ENCODE data around the gene LTB4R2.

The LTB4R2 gene

DNA sequence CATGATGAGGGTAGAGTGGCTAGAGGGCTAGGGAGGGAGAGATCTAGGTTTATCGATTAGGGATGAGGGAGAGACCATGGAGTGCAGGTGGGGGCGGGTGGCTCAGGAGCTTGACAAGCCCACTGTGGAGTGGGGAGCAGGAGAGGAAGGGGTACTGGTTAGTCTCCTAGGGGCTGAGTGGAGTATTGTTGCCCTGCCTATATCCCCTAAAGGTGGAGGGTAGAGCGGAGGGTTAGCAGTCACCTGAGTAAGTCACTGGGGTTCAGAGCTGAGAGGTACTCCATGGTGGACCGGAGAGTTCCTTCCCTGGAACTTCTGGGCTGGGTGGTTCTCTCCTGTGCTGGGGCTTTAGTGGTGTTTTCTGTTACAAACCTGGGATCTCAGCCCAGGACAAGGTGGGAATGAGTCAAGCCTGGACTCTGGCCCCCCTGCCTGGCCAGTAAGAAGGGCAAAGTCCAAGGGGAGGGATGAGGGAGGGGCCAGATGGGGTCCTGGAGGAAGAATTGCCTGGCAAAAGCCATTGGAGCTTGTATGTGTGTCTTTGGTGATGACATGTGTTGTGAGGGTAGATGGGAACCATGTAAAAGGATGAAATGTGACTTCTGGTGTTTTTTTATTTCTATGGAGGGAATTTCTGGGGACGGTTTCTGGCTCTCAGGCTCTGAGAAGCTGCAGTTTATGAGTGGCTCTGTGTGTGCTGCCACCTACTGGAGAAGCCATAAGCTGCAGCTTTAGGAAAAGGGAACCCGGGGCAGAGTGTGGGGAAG lies 2.2 kb upstream of the LTB4R2 start, which contains the start of gene CIDEB:
Gene CIDEB (minus strand): TSS at position 403 of the 767 bp plus-strand sequence. CDS start 119 bp downstream, at position 284.
- Histone ChIP-seq H3K36me3 (ENCODE audit: low read depth) (peaks cover 43% of the 10 kb centered on the region), H3K9me3 (ENCODE audit: severe bottlenecking) (no peaks in the 10 kb centered on the region), H3K27me3 (ENCODE audit: insufficient read depth, poor library complexity, severe bottlenecking) (no peaks in the 10 kb centered on the region), H3K4me1 (ENCODE audit: insufficient read depth, poor library complexity, severe bottlenecking) (peaks cover 16% of the 10 kb centered on the region), H3K4me3 (ENCODE audit: severe bottlenecking) (no peak within 1 kb of the TSS), H3K27ac (ENCODE audit: poor library complexity, severe bottlenecking) (peak within 1 kb of the TSS; percentile 76)
- TF ChIP-seq, protein P1, sequence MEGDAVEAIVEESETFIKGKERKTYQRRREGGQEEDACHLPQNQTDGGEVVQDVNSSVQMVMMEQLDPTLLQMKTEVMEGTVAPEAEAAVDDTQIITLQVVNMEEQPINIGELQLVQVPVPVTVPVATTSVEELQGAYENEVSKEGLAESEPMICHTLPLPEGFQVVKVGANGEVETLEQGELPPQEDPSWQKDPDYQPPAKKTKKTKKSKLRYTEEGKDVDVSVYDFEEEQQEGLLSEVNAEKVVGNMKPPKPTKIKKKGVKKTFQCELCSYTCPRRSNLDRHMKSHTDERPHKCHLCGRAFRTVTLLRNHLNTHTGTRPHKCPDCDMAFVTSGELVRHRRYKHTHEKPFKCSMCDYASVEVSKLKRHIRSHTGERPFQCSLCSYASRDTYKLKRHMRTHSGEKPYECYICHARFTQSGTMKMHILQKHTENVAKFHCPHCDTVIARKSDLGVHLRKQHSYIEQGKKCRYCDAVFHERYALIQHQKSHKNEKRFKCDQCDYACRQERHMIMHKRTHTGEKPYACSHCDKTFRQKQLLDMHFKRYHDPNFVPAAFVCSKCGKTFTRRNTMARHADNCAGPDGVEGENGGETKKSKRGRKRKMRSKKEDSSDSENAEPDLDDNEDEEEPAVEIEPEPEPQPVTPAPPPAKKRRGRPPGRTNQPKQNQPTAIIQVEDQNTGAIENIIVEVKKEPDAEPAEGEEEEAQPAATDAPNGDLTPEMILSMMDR (IDR thresholded peaks at IDR 0.05; ENCODE audit: poor library complexity, severe bottlenecking): peak; percentile 98
- DNase-seq (ENCODE audit: low spot score): no peak
- peak; percentile 34; the same call in 2 of the 3 replicates for ATAC-seq (ENCODE audit: low read depth)

DNA sequence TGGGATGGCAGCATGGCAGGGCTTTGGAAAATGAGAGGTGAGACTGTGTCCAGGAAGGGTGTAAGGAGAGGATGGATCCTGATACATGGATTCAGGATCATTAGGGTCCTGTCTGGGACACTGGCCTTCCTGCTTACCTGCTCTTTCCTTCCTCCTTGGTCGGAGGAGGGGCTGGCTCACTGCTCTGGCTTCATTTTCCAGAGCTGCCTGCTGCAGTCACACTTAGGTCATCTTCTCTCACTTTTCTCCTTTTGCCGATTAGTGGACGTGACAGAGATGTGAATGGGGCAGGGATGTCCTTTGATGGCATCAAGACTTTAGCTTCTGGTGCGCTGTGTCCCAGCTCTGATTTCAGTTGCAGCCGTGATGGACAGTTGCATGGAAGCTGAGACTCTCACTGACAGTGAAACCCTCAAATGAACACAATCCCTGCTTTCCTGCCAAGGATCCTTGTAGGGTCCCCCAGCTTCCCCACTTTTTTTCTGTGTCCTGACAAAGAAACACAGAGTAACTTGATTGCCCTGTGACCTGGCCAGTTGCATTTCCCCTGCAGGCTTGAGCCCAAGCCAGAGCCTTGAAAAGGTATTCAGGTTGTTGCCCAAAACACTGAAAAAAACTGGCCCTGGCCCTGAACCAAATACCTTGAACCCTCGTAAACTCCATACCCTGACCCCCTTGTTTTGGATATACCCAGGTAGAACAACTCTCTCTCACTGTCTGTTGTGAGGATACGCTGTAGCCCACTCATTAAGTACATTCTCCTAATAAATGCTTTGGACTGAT lies 1.4 kb upstream of the LTB4R2 start:
- no peak overlapping the region for H3K4me3 ChIP-seq (ENCODE audit: severe bottlenecking)
- ATAC-seq (ENCODE audit: low read depth) (no peak), DNase-seq (ENCODE audit: low spot score) (no peak)
- H3K36me3 ChIP-seq (ENCODE audit: low read depth): peaks cover 35% of the 10 kb centered on the region
- H3K4me1 ChIP-seq (ENCODE audit: insufficient read depth, poor library complexity, severe bottlenecking): peaks cover 16% of the 10 kb centered on the region
- TF ChIP-seq, protein P1 (IDR thresholded peaks at IDR 0.05; ENCODE audit: poor library complexity, severe bottlenecking): peak; percentile 79
- no peaks in the 10 kb centered on the region for H3K9me3 ChIP-seq (ENCODE audit: severe bottlenecking)
- H3K27me3 ChIP-seq (ENCODE audit: insufficient read depth, poor library complexity, severe bottlenecking): no peaks in the 10 kb centered on the region
- peak overlapping the region; percentile 76 for H3K27ac ChIP-seq (ENCODE audit: poor library complexity, severe bottlenecking)

DNA sequence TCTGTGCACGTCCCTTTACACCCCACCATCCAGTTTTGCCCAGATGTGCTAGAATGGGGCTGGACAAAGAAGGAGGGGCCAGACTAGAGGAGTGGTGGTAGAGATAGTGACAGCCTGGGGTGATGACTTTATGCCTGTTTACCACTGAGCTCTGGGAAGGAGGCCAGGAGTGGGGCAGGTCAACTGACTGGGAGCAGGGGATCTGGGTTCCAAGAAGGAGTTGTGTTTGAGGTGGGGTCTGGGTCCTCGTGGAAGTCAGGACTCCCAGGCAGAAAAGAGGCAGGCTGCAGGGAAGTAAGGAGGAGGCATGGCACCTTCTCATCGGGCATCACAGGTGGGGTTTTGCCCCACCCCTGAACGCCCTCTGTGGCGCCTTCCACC lies 315 bp downstream of the LTB4R2 start:
- peaks cover 25% of the 10 kb centered on the region for H3K4me1 ChIP-seq (ENCODE audit: insufficient read depth, poor library complexity, severe bottlenecking)
- peak overlapping the region; percentile 76 for H3K27ac ChIP-seq (ENCODE audit: poor library complexity, severe bottlenecking)
- H3K4me3 ChIP-seq (ENCODE audit: severe bottlenecking): no peak overlapping the region
- ATAC-seq (ENCODE audit: low read depth) (peak; percentile 38), DNase-seq (ENCODE audit: low spot score) (no peak)
- H3K27me3 ChIP-seq (ENCODE audit: insufficient read depth, poor library complexity, severe bottlenecking): no peaks in the 10 kb centered on the region
- no peaks in the 10 kb centered on the region for H3K9me3 ChIP-seq (ENCODE audit: severe bottlenecking)
- H3K36me3 ChIP-seq (ENCODE audit: low read depth): peaks cover 18% of the 10 kb centered on the region
- TF ChIP-seq, protein P1 (IDR thresholded peaks at IDR 0.05; ENCODE audit: poor library complexity, severe bottlenecking): no peak

DNA sequence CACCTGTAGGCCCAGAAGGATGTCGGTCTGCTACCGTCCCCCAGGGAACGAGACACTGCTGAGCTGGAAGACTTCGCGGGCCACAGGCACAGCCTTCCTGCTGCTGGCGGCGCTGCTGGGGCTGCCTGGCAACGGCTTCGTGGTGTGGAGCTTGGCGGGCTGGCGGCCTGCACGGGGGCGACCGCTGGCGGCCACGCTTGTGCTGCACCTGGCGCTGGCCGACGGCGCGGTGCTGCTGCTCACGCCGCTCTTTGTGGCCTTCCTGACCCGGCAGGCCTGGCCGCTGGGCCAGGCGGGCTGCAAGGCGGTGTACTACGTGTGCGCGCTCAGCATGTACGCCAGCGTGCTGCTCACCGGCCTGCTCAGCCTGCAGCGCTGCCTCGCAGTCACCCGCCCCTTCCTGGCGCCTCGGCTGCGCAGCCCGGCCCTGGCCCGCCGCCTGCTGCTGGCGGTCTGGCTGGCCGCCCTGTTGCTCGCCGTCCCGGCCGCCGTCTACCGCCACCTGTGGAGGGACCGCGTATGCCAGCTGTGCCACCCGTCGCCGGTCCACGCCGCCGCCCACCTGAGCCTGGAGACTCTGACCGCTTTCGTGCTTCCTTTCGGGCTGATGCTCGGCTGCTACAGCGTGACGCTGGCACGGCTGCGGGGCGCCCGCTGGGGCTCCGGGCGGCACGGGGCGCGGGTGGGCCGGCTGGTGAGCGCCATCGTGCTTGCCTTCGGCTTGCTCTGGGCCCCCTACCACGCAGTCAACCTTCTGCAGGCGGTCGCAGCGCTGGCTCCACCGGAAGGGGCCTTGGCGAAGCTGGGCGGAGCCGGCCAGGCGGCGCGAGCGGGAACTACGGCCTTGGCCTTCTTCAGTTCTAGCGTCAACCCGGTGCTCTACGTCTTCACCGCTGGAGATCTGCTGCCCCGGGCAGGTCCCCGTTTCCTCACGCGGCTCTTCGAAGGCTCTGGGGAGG lies 985 bp downstream of the LTB4R2 start, which contains the start of gene LTB4R:
Gene LTB4R (plus strand): TSS at position 857 of the 959 bp plus-strand sequence. CDS start 4,150 bp downstream, outside the sequence.
- peaks cover 11% of the 10 kb centered on the region for H3K36me3 ChIP-seq (ENCODE audit: low read depth)
- TF ChIP-seq, protein P1 (IDR thresholded peaks at IDR 0.05; ENCODE audit: poor library complexity, severe bottlenecking): peak; percentile 34
- ATAC-seq (ENCODE audit: low read depth) (peak; percentile 35), DNase-seq (ENCODE audit: low spot score) (no peak)
- H3K4me1 ChIP-seq (ENCODE audit: insufficient read depth, poor library complexity, severe bottlenecking): peaks cover 25% of the 10 kb centered on the region
- H3K27me3 ChIP-seq (ENCODE audit: insufficient read depth, poor library complexity, severe bottlenecking): no peaks in the 10 kb centered on the region
- peak within 1 kb of the TSS; percentile 76 for H3K27ac ChIP-seq (ENCODE audit: poor library complexity, severe bottlenecking)
- H3K9me3 ChIP-seq (ENCODE audit: severe bottlenecking): no peaks in the 10 kb centered on the region
- H3K4me3 ChIP-seq (ENCODE audit: severe bottlenecking): no peak within 1 kb of the TSS

All from RWPE2 (cell line).